A549 (cell line): ENCODE results near the gene ITPR3.

Experiments
- JUN ChIP-seq, 2 experiments: fragments of >200 bp; sonication (Bioruptor Twin); formaldehyde crosslinking; IDR thresholded peaks; 2 replicates in 1 of 2; 3 replicates in 1 of 2; pipeline ENCODE4 v1.6.1; 2016 to 2017
- JUNB ChIP-seq: fragments of >200 bp; sonication (Bioruptor Twin); formaldehyde crosslinking; IDR thresholded peaks from 2 replicates; pipeline ENCODE4 v1.6.1; 2016
- KDM5A ChIP-seq: fragments of 200-600 bp; sonication (generic); IDR thresholded peaks from 2 replicates; pipeline ENCODE4 v1.6.1; 2016; ENCODE audit warnings: antibody characterized with exemption, mild to moderate bottlenecking
- SMC3 ChIP-seq: fragments of >200 bp; sonication (Bioruptor Twin); formaldehyde crosslinking; IDR thresholded peaks from 3 replicates; pipeline ENCODE4 v1.6.1; 2018; ENCODE audit warnings: inconsistent platforms
- ZNF302 ChIP-seq: fragments of 250-450 bp; sonication (Bioruptor Pico); IDR thresholded peaks from 2 replicates; pipeline ENCODE4 v1.9.0; 2021; ENCODE audit warnings: inconsistent platforms, mild to moderate bottlenecking, moderate library complexity
- TF ChIP-seq, protein P1 (sequence below): fragments of >200 bp; sonication (Bioruptor Twin); formaldehyde crosslinking; IDR thresholded peaks from 3 replicates; pipeline ENCODE4 v1.5.1; 2016
- TF ChIP-seq, protein P2 (sequence below): IDR thresholded peaks from 2 replicates; pipeline ENCODE4 v1.6.1; 2012

DNA sequence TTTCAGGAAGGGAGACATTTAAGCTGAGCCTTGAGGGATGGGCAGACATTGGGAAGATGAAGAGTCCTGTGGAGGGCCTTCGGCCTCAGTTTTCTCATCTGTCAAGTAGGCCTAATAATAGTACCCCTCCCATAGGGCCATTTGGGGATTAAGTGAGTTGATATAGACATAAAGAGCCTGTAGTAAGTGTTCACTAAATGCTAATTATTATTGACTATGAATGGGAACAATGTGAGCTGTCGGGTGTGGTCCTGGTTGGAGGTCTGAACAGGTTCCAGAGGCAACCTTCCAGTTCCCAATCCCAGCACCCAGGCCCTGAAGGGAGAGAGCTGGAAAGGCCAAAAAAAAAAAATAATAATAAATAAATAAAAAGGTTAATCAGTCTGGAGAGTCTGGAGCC, 14.5 kb upstream of the ITPR3 start:
- TF ChIP-seq, protein P1, sequence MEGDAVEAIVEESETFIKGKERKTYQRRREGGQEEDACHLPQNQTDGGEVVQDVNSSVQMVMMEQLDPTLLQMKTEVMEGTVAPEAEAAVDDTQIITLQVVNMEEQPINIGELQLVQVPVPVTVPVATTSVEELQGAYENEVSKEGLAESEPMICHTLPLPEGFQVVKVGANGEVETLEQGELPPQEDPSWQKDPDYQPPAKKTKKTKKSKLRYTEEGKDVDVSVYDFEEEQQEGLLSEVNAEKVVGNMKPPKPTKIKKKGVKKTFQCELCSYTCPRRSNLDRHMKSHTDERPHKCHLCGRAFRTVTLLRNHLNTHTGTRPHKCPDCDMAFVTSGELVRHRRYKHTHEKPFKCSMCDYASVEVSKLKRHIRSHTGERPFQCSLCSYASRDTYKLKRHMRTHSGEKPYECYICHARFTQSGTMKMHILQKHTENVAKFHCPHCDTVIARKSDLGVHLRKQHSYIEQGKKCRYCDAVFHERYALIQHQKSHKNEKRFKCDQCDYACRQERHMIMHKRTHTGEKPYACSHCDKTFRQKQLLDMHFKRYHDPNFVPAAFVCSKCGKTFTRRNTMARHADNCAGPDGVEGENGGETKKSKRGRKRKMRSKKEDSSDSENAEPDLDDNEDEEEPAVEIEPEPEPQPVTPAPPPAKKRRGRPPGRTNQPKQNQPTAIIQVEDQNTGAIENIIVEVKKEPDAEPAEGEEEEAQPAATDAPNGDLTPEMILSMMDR: no peak
- no peak for TF ChIP-seq ZNF302
- TF ChIP-seq JUNB: no peak
- no peak for TF ChIP-seq JUN (IDR thresholded peaks at IDR 0.05)
- TF ChIP-seq SMC3: no peak
- no peak for TF ChIP-seq KDM5A
- TF ChIP-seq, protein P2, sequence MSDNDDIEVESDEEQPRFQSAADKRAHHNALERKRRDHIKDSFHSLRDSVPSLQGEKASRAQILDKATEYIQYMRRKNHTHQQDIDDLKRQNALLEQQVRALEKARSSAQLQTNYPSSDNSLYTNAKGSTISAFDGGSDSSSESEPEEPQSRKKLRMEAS: no peak
